T-helper 1 cell (primary cell): ENCODE results near the gene NDST1.

Experiments
- DNase-seq, 5 donors: peaks; one replicate each; pipeline ENCODE4 v3.0.0-alpha.2; 2012 to 2020

NDST1 gene

DNA sequence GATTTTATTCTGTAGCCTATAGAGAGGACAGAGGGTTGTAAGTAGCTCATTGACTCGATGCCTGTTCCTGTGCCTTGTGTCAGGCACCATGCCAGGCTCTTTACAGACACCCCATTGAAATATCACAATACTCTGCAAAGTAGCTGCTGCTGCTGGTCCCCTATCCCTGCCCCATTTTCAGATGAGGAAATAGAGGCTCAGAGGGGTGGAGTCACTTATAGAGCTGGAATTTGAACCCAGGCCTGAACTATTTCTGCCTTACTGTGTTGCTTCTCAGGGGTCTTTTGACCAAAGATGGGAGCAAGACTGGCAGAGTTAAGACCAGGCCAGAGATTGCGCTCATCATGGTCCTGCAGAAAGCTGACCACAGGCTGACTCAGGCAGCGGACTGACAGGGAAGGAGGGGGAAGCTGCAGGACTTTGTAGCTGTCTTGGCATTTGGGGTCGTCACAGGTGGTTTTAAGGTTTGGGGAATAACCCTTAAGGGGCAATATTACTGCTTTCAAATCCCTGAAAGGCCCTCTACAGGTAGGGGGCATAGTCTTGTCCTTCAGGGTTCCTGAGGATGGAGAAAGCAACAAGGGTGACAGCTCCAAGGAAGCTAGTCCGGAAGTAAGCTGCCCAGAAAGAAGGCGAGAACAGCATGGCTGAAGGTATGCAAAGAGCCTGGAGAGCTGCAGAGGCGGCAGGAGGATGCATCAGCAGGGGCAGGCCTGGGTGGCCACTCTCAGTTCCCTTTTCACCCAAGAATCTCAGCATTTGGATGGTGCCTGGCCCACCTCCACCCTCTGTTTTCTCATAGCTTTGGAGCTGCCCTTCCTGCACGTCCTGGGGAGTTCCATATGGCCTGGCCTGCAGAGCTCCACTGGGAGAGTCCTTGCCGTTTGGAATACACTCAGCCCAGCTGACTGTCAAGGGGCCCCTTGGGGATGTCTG, 18.3 kb upstream of the NDST1 start:
- no peak for DNase-seq

DNA sequence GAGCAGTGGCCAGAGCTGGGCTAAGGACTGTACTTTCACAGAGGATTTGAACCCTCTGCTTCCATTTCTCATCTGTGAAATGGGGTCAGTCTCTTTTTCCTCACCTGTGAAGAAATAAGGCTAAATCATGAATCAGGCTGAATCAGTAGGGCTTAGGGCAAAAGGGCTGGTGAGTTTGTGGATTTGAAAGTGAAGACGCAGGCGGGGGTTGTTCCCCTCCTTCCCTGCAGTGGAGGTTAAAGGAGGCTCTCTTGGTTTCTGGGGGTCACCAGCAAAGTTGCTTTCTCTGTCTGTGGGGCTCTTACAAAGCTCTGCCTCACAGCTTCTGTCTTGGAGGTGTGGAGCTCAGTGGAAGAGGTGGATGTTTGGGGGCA, 17.6 kb upstream of the NDST1 start:
- no peak for DNase-seq

DNA sequence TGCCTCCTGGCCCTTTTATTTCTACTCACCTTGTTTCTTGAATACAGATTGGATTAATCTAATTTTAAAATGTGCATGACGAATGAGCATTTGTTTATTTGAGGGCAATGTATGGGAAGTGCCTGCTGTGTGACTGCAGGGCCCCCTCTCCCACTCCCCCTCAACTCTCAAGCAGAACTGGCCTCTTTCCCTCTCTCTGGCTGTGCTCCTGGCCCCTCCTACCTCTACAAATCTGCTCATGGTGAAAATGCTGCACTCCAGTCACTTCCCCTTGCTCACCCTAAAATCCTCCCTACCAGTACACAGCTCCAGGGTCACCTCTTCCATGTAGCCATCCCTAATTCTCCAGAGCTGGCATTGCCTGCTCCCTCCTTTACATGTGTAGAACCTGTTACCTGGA, 17.2 kb upstream of the NDST1 start:
- no peak for DNase-seq

DNA sequence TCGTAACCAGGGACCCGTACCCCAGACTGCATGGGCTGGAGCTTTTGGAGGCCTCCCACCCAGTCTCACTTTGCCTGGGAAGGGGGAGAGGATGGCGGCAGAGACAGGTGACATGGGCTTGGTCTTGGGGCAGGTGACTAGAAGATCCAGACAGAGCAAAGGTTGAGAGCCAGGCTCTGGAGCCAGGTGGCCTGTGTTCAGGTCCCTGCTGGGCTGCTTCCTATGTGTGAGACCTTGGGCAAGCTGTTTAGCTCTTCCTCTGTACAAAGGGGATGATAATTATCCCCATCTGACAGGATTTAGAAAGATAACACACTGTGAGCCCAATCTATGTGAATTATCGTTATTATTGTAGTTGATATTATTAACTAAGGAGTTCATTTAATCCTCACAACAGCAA, 16.1 kb upstream of the NDST1 start:
- no peak for DNase-seq

DNA sequence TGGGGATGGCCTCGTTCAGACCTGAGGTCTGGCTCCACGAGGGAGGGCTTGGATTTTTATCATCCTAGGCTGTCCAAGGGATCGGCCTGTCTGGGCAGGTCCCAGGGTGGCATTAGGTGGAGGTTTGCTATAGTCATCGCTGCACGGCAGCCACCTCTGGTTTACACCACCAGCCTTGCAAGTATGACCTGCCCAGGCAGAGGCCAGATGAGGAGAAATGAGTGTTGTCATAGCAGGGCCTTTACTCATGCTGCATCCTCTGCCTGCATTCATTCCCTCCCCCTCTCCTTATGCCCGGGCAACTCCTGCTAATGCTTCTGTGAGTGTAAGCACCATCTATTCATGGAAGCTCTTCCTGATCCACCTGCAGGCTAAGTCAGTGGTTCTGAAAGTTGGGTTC, 15.3 kb upstream of the NDST1 start:
- no peak for DNase-seq

DNA sequence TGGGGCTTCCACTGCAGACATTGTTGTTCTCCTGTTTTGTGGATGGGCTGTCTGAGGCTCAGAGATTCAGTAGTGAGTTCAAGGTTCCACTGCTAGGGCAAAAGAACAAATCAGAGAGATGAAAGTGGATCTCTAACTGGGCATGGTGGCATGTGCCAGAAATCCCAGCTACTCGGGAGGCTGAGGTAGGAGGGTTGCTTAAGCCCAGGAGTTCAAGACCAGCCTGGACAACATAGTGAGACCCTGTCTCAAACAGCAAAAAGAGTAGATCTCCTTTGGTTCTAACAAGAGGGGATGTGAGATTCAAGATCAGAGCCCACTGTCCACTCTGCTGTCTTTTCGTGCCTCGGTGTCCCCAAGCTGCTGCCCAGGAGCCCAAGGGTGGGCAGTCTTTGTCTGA, 11.8 kb upstream of the NDST1 start:
- DNase-seq: no peak

DNA sequence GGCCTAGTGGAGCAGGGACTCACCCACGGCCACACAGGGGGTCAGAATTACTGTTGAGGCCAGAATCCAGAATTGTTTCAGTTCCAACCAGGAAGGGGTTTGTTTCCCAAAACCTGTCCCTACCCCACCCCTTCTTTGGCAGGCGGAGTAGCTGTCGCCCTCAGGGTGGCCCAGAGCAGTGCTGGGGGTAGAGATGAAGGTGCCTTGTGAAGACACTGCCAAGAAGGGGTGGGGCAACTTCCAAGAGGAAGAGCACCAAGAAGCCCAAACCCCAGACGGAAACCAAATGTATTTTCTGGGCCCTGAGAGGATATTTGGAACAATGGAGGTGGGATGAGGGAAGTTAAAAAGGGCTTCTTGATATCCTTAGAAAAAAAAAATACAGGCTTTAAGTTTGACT, 11.4 kb upstream of the NDST1 start:
- no peak for DNase-seq

DNA sequence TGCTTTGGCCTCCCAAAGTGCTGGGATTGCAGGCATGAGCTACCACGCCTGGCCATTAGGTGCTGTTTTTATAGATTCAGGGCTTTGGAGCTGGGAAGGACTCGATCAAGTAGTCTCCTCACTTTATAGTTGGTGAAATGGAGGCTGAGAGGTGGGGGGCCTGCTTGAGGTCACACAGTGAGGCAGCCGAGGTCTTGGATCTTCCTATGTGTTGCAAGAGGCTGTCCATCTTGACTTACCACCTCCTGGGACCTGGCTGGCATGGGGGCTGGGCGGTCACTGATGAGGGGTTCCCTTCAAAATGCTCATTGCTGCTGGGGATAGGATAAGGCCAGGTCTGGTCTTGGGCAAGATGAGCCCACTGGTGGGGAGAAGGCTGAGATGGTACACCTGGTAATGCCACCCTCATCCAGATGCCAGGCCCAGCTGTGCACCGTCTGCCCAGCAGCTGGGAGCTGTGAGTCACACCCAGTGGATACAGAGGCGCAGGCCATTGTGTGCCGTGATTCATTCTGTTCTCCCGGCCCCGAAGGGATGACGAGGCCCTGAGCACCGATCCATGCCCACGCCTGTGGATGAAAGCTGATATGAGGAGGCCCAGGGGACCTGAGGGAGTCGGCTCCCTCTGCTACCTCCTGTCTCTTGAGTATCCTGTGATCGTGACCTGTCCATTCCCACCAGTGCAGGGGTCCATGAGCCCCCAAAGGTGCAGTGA, 10.5 kb upstream of the NDST1 start:
- DNase-seq: no peak

DNA sequence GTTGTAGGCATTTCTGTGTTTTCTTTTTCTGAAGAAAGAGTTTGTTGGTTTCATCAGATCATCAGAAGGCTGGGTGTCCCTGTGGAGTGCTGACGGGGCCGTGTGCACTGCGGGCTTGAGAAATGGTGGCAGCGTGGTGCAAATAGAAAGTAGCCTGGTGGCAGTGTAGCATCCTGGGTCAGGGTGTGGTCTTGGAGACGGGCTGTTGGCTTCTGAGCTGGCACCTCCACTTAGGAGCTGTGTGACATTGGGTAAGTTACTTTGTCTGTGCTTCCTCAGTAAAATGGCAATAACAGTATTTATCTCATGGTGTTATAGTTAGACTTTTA, 10.0 kb upstream of the NDST1 start:
- no peak for DNase-seq

DNA sequence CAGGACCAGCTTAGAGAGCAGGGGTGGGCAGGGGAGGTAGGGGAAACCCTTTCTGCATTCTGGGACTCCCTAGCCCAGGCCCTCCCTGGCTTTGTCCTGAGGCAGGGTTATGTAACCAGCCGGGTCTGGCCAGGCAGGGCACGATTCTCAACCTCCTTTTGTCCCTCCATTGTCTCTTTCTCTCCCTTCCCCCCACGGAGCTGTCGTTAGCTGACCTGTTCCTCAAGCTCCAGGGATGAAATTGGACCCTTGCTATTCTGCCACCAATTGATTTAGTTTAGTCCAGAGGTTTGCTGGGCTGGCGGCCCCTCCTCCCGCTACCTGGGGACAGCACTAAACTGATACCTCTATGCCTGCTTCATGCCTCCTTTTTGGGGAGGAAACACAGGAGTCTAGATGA, 9.4 kb upstream of the NDST1 start:
- no peak for DNase-seq

DNA sequence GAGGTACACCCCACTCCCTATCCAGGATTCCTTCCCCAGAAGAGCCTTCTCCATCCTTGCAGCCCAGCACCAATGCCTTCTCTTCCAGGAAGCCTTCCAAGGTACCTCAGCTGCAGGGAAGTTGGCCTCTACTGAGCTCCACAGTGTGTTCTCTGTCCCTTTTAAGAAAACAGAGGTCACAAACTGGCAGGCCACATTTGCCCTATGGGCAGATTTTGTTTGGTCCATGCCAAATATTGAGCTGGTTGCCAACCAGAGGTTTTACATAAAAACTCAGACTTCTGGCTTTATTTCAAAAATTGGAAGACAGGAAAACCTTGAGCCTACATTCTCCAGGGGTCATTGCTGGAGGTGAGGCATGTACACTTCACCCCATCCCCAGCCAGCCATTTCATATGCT, 9.0 kb upstream of the NDST1 start:
- DNase-seq: no peak

DNA sequence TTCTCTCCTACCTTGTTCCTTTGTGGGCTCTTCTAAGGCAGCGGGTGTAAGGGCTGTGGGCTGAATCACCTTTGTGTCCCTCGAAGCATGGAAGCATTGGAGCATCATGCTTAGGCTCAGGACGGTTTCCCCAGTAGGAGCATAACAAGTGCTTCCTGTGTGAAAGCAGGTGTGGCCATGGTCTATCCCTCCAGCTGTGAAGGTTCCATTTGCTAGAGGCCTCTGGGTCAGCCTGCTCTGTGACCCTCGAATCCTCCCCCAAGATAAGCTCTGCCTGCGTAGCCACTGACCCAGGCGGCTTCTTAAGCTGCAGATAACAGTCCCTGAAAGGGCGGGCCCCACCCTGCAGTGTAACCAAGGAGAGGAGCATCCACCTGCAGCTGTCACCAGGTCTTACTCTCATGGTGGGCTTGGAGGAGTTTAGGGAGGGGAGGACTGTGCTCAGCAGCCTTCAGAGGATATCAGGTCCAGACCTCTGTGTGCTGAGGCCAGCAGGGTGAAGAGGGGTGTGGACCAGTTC, 8.4 kb upstream of the NDST1 start:
- DNase-seq: no peak

DNA sequence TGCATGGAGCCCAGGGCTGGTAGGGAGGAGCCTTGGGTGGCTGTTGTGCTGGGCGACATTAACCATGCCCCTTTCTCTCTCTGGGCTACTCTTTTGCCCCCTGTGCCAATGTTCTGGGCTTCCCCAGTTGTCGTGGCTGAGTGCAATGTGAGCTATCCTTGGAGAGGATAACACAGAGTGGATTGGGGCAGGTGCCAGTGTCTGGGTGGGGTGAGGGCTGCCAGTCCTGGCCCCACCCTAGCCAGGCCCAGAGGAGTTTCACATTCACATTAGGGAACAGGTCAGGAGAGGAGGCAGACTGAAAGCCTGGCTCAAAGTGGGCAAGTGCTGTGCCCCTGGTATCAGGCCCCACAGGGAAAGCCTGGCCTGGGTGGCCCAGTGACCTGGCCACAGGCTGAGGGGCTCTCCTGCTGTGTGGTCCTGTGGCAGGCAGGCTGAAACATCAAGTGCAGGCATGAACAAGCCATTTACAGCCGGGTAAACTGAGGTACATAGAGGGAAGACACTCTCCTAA, 7.5 kb upstream of the NDST1 start:
- no peak for DNase-seq

DNA sequence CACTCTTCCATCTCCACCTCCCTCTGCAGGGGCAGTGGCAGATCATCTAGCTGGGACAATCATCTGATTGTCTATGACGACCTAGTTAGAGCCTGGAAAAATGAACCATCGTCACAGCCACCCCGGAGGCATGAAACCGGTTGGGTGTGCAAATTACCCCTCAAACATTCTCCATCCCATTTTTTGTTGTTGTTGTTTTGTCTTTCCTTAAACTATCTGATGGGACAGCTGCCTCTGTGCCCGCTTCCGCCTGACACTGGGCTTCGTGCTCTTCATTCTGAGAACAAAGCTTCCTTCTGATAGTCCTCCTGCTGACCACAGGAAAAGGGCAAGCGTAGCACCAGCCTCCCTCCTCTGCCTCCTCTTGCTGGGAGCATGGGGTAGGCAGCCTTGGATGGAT, 7.0 kb upstream of the NDST1 start:
- no peak for DNase-seq

DNA sequence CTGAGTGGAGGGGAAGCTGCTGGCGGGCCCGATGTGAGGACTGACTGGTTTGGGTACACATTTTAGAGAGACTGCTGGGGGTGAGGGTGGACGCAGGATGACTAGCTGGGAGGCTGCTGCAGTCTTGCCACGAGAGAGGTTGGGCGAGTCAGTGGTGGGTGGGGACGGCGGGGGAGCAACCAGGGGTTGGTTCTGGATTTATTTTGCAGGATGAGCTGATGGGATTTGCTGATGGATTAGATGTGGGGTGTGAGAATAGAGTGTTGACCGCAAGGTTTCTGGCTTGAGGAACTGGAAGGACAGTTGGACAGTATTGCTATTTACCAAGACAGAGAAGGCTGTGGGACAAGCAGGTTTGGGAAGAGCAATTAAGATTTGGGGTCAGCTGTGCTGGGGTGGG, 5.8 kb upstream of the NDST1 start:
- DNase-seq: no peak

DNA sequence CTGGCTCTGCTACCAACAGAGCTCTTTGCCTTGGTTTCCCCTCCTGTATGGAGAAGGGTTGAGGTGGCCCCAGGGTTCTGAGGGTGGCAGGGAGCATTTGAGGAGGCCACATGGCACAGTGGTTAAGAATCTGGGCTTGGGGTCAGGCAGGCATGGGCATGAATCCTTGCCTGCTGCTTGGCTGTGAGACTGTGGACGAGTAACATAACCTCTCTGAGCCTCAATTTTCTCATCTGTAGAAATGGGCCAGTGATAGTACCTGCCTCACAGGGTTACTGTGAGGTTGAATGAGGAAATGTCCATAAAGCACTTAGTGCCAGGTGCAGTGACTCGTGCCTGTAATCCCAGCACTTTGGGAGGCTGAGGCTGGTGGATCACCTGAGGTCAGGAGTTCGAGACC, 5.1 kb upstream of the NDST1 start:
- DNase-seq: no peak

DNA sequence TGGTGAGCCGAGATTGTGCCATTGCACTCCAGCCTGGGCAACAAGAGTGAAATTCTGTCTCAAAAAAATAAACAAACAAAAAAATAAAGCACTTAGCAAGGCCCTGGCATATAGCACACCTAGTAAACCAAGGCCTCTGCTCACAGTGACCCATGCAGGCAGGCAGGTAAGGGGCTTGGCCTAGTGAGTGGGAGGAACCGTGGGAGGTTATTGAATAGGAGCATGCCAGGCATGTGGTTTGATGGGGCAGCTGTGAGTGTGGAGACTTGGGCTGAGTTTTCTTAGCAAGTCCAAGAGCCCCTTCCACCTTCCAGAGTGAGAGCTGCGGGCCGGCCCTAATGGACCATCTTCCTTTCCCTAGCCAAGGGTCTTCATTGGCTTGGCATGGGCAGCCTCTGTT, 4.5 kb upstream of the NDST1 start:
- no peak for DNase-seq

DNA sequence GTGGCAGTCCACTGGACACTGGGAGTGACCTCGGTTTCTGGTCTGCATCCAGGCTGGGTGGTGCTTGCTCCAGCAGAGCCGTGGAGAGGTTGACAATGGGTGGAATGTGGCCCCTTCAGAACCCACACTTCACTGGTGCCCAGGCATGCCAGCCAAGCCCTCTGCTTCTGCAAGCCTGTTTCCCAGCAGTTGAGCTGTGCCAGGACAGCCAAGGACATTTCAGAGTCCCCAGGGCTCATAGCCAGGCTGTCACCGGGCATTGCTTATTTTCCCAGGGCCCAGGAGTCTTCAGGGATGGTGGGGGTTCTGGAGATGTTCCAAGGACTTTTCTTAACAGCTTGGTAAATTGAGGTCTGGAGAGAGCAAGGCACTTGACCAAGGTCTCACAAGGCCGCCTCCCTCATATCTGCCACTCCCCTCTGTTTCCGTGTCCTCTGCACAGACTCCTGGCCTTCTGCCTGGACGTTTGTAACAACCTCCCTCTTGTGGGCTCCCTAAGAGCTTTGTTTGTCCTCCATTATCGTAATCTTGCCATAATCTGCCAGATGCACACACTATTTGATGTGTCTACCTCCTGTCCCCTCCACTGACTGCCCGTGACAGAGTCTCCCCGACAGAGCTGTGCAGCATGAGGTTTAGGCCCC, 3.8 kb upstream of the NDST1 start:
- DNase-seq: no peak

DNA sequence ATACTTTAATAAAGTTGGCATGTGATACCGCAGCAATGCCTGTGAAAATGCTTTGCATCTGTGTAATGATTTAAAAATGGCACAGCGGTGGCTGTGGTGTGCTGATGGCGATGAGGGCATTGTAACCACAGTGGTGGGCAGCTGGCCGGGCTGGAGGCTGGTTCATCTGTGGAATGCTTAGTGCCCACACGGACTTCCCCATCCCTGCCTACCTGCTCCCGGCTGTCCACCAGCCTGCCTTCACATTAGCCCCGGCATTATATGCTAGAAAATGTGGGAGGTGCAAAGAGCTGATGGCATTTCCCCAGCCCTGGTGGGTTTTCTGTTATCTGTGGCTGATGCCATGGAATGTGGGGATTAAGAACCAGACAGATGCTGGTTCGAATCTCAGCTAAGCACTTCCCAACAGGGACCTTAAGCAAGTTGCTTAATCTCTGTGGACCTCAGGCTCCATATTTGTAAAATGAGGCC, 2.9 kb upstream of the NDST1 start:
- no peak for DNase-seq

DNA sequence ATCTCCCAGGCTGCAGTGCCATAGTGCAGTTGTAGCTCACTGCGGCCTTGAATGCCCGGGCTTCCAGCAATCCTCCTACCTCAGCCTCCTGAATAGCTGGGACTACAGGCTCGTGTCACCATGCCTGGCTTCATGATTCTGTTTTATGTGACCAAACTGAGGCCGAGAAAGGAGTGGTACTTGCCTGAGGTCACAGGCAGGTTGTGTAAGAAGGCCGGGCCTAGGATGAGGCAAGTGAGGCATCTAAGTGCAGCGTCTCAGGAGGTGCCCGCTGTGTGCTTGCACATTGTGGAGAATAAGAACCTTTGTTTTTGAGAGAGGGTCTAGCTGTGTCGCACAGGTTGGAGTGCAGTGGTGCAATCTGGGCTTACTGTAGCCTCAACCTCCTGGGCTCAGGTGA, 2.1 kb upstream of the NDST1 start:
- no peak for DNase-seq

DNA sequence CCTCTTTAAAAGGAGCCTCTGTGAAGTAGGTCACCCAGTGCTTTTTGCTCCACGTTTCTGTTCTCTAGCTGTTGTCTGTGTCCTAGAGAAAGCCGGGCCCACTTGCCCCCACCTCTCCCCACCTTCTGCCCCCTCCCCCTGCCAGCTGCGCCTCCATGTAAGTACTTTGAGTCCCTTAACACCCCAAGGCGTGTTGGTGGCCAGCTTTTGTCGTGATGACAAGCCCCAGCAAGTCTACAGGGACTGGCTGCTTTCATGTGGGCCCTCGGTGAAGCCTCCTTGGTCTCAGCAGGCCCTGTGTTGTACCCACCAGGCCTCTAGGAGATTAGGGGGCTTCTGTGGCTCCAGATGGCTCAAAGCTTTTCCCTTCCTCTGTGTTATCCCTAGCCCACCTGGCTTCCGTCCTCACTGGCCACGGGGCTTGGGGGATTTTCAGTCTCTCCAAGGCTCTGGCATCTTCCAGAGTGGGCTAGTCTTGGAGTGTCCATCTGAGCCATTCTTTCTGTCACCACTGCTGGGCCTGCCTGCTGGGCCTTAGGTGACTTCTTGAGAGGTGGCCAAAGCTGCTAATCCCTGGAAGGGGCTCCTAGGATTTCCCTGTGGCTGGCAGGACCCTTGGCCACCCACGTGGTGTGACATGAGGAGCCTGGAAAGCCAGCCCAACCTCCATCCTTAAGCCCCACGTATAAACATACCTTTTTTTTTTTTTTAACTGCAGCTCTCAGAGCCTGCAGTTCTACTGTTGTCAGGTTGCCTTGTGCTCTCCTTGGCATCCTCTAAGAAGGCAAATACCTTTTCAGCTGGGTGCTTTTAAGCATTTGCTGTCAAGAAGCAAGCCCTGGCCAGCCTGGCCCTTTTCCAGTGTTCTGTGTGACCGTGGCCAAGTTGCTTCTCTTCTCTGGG, 1.1 kb upstream of the NDST1 start:
- DNase-seq: no peak

DNA sequence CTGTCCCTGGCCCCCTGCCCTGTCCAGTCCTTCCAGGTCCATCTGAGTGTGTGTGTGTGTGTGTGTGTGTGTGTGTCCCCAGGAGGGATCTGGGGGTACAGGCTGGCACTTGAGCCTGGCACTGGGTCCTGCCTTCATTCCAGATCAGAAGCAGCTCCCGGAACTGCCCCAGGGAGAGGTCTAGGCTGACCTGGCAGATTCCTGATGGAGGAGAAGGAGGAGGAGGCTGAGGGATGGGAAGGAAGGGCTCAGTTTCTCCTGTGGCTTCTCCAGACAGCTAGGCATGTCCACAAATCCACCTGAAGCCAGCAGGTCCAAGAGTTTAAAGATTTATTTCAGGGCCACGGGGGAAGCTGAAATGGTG, 328 bp downstream of the NDST1 start:
- no peak for DNase-seq

DNA sequence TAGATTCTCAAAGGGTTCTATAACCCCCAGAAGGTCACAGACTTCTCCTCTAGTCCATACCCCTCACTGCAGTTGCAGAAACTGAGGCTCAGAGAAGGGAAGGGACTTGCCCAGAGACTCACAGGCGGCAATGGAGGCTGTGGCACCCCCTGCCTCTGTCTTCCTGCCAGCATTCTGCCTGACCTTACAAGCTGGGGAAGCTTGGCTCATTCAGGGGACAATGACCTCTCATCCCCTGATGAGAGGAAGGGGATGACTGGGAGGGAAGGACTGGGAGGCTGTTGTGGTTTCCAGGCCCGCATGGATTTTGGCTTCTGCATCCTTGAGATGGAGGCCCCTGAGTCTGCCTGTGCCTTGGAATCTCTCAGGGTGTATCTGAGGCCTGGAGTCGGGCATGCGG, 897 bp downstream of the NDST1 start:
- DNase-seq: no peak
